IPS-18a (cell line): ENCODE data around the gene RAC3.

Source experiments
- H3K27ac ChIP-seq: one replicate; pipeline ENCODE4 v1.5.1; 2013; ENCODE audit warnings: low read length
- H3K27me3 ChIP-seq: one replicate; pipeline ENCODE4 v1.6.1; 2013; ENCODE audit warnings: mild to moderate bottlenecking, low read length; ENCODE audit not compliant: control insufficient read depth, insufficient read depth
- H3K36me3 ChIP-seq: one replicate; pipeline ENCODE4 v1.6.1; 2013; ENCODE audit warnings: low read depth, low read length; ENCODE audit not compliant: control insufficient read depth
- H3K4me1 ChIP-seq: one replicate; pipeline ENCODE4 v1.6.1; 2013; ENCODE audit warnings: low read depth, low read length; ENCODE audit not compliant: control insufficient read depth
- H3K4me3 ChIP-seq: one replicate; pipeline ENCODE4 v1.5.1; 2013; ENCODE audit warnings: low read length
- H3K9ac ChIP-seq: one replicate; pipeline ENCODE4 v1.6.1; 2013; ENCODE audit warnings: mild to moderate bottlenecking, low read length, moderate library complexity
- H3K9me3 ChIP-seq: one replicate; pipeline ENCODE4 v1.6.1; 2013; ENCODE audit warnings: low read depth, low read length; ENCODE audit not compliant: control insufficient read depth

RAC3 gene

GRCh38 chr17:82008941-82009405 lies 22.5 kb upstream of the RAC3 start:
- H3K4me1 ChIP-seq: no peaks in the 10 kb centered on the region
- no peak overlapping the region for H3K9ac ChIP-seq
- H3K36me3 ChIP-seq: no peaks in the 10 kb centered on the region
- H3K9me3 ChIP-seq: no peaks in the 10 kb centered on the region
- no peak overlapping the region for H3K27ac ChIP-seq
- H3K4me3 ChIP-seq: no peak overlapping the region
- H3K27me3 ChIP-seq: no peaks in the 10 kb centered on the region

DNA sequence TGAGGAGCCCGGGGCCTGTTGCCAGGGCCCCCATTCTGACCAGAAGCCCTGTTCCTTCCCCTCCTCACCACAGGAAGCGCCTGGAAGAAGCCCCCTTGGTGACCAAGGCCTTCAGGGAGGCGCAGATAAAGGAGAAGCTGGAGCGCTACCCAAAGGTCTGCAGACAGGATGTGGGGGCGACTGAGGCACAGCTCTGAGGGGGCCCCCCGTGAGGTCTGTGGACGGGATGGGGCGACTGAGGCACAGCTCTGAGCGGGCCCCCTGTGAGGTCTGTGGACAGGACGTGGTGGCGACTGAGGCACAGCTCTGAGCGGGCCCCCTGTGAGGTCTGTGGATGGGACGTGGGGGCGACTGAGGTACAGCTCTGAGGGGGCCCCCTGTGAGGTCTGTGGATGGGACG lies 22.1 kb upstream of the RAC3 start:
- H3K27ac ChIP-seq: no peak overlapping the region
- H3K4me1 ChIP-seq: no peaks in the 10 kb centered on the region
- no peak overlapping the region for H3K4me3 ChIP-seq
- H3K9me3 ChIP-seq: no peaks in the 10 kb centered on the region
- H3K27me3 ChIP-seq: no peaks in the 10 kb centered on the region
- H3K36me3 ChIP-seq: no peaks in the 10 kb centered on the region
- no peak overlapping the region for H3K9ac ChIP-seq

GRCh38 chr17:82010575-82011525 lies 20.6 kb upstream of the RAC3 start:
- H3K4me3 ChIP-seq: no peak overlapping the region
- H3K9me3 ChIP-seq: no peaks in the 10 kb centered on the region
- no peaks in the 10 kb centered on the region for H3K27me3 ChIP-seq
- no peaks in the 10 kb centered on the region for H3K36me3 ChIP-seq
- no peak overlapping the region for H3K9ac ChIP-seq
- H3K27ac ChIP-seq: no peak overlapping the region
- no peaks in the 10 kb centered on the region for H3K4me1 ChIP-seq

DNA sequence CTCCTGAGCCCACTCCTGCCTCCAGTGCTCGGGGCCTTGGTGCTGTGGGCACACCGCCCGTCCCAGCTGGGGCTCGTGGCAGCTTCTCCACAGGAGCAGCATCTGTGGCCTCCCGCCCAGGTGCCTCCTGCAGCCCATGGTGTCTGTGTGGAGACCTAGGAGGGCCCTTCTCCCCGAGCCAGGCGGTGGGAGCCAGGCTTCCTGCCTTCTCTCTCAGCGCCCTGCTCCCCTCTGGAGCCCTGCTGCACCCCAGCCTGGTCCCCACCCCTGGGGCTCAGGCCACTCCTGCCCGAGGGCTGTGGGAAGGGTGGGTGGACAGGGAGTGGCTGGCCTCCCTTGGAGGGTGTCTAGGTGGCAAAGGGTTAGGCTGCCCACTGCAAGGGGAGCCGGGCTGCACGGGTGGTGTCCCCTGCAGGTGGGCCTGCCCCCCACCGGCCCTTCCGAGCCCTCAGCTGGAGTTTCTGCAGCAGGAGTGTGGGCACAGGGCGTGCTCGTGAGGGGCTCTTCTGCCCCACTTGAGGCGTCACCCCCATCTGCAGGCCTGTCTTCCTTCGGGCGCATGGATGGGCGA lies 19.8 kb upstream of the RAC3 start:
- no peaks in the 10 kb centered on the region for H3K27me3 ChIP-seq
- H3K9me3 ChIP-seq: no peaks in the 10 kb centered on the region
- no peaks in the 10 kb centered on the region for H3K36me3 ChIP-seq
- no peak overlapping the region for H3K9ac ChIP-seq
- no peaks in the 10 kb centered on the region for H3K4me1 ChIP-seq
- no peak overlapping the region for H3K4me3 ChIP-seq
- no peak overlapping the region for H3K27ac ChIP-seq

- no peak overlapping the region for H3K4me3 ChIP-seq
- H3K27me3 ChIP-seq: no peaks in the 10 kb centered on the region
- H3K36me3 ChIP-seq: no peaks in the 10 kb centered on the region
- H3K27ac ChIP-seq: no peak overlapping the region
- no peak overlapping the region for H3K9ac ChIP-seq
- no peaks in the 10 kb centered on the region for H3K4me1 ChIP-seq
- H3K9me3 ChIP-seq: no peaks in the 10 kb centered on the region
These were observed 19.2 kb upstream of the RAC3 start for GRCh38 chr17:82012261-82012639.

DNA sequence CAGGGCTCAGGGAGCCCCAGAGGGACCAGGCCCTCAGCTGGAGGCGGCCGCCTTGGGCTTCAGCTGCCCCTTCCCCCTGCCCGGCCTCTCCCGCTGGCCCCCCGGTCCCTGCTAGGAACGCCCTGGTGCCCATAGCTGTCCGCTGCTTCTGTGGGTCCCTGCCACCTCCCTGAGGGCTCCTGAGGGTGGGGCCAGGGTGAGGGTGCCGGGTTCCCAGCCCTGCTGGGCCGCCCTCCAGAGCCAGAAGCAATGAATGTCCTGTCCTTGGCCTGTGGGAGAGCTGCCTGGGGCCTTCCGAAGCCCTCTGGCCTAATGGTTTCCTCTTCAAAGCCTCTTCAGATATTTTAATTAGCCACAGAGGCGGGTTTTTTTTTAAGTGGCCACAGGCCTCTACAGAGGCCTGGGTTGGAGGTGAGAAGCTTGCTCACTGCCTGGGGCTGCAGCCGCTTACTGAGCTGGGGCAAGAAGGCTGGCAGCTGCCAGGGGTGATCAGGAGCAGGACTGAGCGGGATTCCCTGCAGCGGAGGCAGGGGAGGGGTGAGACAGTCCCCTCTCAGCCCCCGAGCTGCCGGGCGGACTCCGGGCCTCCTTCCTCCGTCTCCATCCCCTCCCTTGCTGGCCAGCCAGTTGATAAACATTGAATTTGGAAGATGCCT lies 18.7 kb upstream of the RAC3 start:
- Histone ChIP-seq H3K9me3 (no peaks in the 10 kb centered on the region), H3K9ac (no peak overlapping the region), H3K36me3 (no peaks in the 10 kb centered on the region), H3K4me3 (no peak overlapping the region), H3K27me3 (no peaks in the 10 kb centered on the region), H3K4me1 (no peaks in the 10 kb centered on the region), H3K27ac (no peak overlapping the region)

GRCh38 chr17:82013341-82013740 lies 18.1 kb upstream of the RAC3 start:
- Histone ChIP-seq H3K27me3 (no peaks in the 10 kb centered on the region), H3K36me3 (peaks cover 1% of the 10 kb centered on the region), H3K9me3 (no peaks in the 10 kb centered on the region), H3K27ac (no peak overlapping the region), H3K4me1 (no peaks in the 10 kb centered on the region), H3K9ac (no peak overlapping the region), H3K4me3 (no peak overlapping the region)

DNA sequence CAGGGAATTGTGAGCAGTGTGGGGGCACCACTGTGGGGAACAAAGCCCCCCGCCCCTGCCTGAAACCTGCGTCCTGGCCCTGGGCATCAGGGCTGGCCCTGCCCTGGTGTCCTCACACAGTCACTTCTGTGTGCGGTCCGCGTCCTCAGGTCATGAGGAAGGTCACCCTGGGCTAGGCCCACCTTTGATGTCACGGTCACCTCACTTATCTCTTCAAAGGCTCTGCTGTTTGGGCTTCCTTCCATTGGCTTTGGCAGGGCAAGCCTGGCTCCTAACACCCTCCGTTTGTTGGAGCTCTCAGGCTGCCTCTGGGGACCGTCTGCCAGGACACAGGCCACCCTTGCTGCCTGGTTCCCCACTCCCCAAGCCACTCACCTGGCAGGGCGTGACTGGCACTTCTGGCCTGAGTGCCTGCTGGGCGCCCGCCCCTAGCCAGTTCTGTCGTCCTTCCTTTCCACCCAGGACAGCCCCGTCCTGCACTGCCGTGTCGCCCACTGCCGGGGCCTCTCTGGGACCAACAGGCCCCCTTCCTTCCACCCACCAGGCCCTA lies 17.6 kb upstream of the RAC3 start:
- Histone ChIP-seq H3K4me1 (no peaks in the 10 kb centered on the region), H3K27ac (no peak overlapping the region), H3K36me3 (peaks cover 6% of the 10 kb centered on the region), H3K27me3 (no peaks in the 10 kb centered on the region), H3K4me3 (no peak overlapping the region), H3K9me3 (no peaks in the 10 kb centered on the region), H3K9ac (no peak overlapping the region)

DNA sequence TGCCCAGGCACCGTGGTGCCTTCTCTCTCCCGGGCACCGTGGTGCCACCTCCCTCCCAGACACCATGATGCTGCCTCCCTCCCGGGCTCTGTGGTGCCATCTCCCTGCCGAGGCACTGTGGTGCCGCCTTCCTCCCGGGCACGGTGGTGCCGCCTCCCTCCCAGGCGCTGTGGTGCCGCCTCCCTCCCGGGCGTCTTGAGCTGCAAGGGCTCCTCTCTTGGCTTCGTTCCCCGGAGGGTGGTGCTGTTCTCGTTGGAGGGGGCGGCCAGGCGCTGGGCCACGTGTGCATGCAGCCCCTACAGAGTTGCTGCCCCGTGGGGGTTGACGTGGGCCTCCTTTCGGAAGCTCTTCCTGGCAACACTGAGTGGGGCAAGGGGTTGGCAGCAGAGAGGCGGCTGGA lies 17.0 kb upstream of the RAC3 start:
- Histone ChIP-seq H3K27me3 (no peaks in the 10 kb centered on the region), H3K36me3 (peaks cover 6% of the 10 kb centered on the region), H3K27ac (no peak overlapping the region), H3K9ac (no peak overlapping the region), H3K4me1 (no peaks in the 10 kb centered on the region), H3K9me3 (no peaks in the 10 kb centered on the region), H3K4me3 (no peak overlapping the region)

DNA sequence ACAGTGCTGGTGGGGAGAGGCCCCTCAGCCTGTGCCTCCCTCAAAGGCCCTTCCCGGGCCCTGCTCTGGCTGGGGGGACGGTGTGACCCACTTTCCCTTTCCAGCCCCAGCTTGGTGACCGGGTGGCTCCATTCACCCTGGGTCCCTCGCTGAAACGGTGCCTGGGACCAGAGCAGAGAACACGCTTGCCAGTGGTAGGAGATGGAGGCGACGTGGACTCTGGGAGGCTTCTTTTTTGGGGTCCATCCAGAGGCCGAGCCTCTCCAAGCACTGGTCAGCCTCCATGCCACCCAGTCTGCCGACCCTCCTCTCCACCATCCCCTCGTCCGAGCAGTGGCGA lies 16.5 kb upstream of the RAC3 start:
- no peak overlapping the region for H3K9ac ChIP-seq
- H3K4me1 ChIP-seq: no peaks in the 10 kb centered on the region
- H3K9me3 ChIP-seq: no peaks in the 10 kb centered on the region
- H3K27ac ChIP-seq: no peak overlapping the region
- peaks cover 6% of the 10 kb centered on the region for H3K36me3 ChIP-seq
- no peak overlapping the region for H3K4me3 ChIP-seq
- H3K27me3 ChIP-seq: no peaks in the 10 kb centered on the region

DNA sequence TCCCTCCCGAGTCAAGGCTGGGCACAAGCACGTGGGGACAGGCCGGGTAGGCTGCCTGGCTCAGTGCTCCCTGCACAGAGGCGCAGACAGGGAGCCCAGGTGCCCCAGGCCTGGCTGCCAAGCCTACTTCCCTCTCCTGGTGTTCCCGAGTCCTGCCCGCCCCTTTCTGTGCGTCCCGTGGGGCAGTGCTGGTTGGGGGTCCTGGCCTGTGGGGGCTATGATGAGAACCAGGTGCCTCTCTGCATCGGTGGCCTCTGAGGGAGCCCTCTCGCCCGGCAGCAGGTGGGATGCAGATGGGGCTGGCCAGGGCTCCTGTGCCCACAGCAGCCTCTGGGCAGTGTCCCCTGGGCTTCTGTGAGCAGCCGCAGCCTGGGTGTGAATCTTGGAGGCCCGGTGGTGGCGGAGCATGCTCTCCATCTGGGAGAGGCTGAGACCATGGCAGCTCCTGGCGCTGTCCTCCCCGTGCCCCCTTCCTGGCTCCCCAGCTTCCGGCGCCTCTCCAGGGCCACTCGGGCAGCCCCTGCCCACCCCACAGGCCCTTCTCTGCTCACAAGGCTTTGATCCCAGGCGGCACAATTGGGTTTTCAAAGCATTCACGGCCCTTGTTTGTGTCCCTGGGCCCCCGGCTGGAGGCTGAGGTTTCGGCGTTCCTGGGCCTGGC lies 16.0 kb upstream of the RAC3 start:
- H3K4me3 ChIP-seq: no peak overlapping the region
- H3K9ac ChIP-seq: no peak overlapping the region
- H3K9me3 ChIP-seq: no peaks in the 10 kb centered on the region
- H3K27ac ChIP-seq: no peak overlapping the region
- H3K4me1 ChIP-seq: no peaks in the 10 kb centered on the region
- H3K36me3 ChIP-seq: peaks cover 6% of the 10 kb centered on the region
- H3K27me3 ChIP-seq: no peaks in the 10 kb centered on the region
